HCT116 (cell line): Measurements from ENCODE around the gene GRIFIN.

Source experiments
- EZH2 ChIP-seq: fragments of 200-600 bp; sonication (generic); IDR thresholded peaks from 2 replicates; pipeline ENCODE4 v1.6.1; 2017; ENCODE audit warnings: antibody characterized with exemption, mixed run types
- FOSL1 ChIP-seq: IDR thresholded peaks from 2 replicates; pipeline ENCODE4 v1.6.1; 2012; ENCODE audit warnings: low read depth
- JUND ChIP-seq: IDR thresholded peaks from 2 replicates; pipeline ENCODE4 v1.6.1; 2012
- POLR2AphosphoS5 ChIP-seq: IDR thresholded peaks from 2 replicates; pipeline ENCODE4 v1.6.1; 2011; ENCODE audit warnings: mild to moderate bottlenecking, low read depth, low read length, moderate library complexity
- REST ChIP-seq: IDR thresholded peaks from 2 replicates; pipeline ENCODE4 v1.6.1; 2012; ENCODE audit warnings: low read depth
- YY1 ChIP-seq: IDR thresholded peaks from 2 replicates; pipeline ENCODE4 v1.6.1; 2011; ENCODE audit warnings: low read length, low read depth, moderate library complexity, mild to moderate bottlenecking; ENCODE audit not compliant: insufficient replicate concordance; ENCODE audit errors: extremely low read depth
- TF ChIP-seq, protein P1 (sequence below), 3 experiments: fragments of 200-600 bp in 1 of 3; sonication (generic) in 1 of 3; IDR thresholded peaks in 2 of 3; conservative IDR thresholded peaks in 1 of 3; 2 replicates each; pipeline ENCODE4 v1.5.1; 2012 to 2017; ENCODE audit warnings: low read depth in 2 of 3, low read length in 2 of 3, antibody characterized with exemption in 1 of 3, borderline replicate concordance in 1 of 3, control low read depth in 1 of 3, mild to moderate bottlenecking in 1 of 3, mixed read lengths in 1 of 3, mixed run types in 1 of 3, moderate library complexity in 1 of 3; ENCODE audit not compliant: insufficient read depth in 1 of 3

GRCh38 chr7:2496375-2496774, 20.2 kb upstream of the GRIFIN start:
- TF ChIP-seq, protein P1, sequence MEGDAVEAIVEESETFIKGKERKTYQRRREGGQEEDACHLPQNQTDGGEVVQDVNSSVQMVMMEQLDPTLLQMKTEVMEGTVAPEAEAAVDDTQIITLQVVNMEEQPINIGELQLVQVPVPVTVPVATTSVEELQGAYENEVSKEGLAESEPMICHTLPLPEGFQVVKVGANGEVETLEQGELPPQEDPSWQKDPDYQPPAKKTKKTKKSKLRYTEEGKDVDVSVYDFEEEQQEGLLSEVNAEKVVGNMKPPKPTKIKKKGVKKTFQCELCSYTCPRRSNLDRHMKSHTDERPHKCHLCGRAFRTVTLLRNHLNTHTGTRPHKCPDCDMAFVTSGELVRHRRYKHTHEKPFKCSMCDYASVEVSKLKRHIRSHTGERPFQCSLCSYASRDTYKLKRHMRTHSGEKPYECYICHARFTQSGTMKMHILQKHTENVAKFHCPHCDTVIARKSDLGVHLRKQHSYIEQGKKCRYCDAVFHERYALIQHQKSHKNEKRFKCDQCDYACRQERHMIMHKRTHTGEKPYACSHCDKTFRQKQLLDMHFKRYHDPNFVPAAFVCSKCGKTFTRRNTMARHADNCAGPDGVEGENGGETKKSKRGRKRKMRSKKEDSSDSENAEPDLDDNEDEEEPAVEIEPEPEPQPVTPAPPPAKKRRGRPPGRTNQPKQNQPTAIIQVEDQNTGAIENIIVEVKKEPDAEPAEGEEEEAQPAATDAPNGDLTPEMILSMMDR (IDR thresholded peaks at IDR 0.05 in 2 of 3, conservative IDR thresholded peaks at IDR 0.05 in 1 of 3; ENCODE audit: borderline replicate concordance in 1 of 3, insufficient read depth in 1 of 3, low read depth in 2 of 3, low read length in 2 of 3): no peak
- no peak for TF ChIP-seq EZH2
- no peak for TF ChIP-seq POLR2AphosphoS5
- TF ChIP-seq YY1: no peak
- TF ChIP-seq JUND: no peak
- TF ChIP-seq FOSL1: no peak
- no peak for TF ChIP-seq REST
